Liver (tissue), 3 donors: ENCODE measurements around the gene AUH.

ENCODE experiments used
- JUND ChIP-seq, 2 donors: IDR thresholded peaks; 2 replicates each; pipeline ENCODE4 v1.6.1; 2016; ENCODE audit warnings: antibody characterized with exemption in 2 of 2
- YY1 ChIP-seq: IDR thresholded peaks from 2 replicates; pipeline ENCODE4 v1.6.1; 2016; ENCODE audit warnings: antibody characterized with exemption, mild to moderate bottlenecking
- TF ChIP-seq, protein P1 (sequence below): fragments of 150-350 bp; IDR thresholded peaks from 2 replicates; pipeline ENCODE4 v1.5.1; 2017; ENCODE audit warnings: improper control_type of control experiment, low read depth, low read length; ENCODE audit not compliant: missing input control
- donor health status: healthy.
- donor health status: healthy.

DNA sequence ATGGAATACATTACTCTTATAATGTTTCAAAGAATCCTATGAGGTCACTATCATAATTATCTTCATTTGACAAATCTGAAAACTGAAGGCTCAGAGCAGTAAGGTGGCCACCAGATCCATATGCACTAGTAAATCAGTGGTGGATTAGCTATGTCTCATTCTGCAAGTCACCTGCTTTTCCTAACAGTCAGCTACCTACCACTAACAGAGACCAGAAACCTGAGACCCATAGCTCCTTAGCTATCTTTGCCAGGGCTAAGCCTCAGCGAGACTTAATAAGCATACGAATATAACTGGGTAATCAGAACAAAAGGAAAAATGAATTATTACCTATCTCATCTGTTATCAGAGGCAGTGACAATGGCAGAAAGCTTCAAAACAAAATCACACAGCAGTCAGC lies 118.7 kb downstream of the AUH start:
- TF ChIP-seq YY1 (no peak), JUND (IDR thresholded peaks at IDR 0.05) (no peak)
- TF ChIP-seq, protein P1, sequence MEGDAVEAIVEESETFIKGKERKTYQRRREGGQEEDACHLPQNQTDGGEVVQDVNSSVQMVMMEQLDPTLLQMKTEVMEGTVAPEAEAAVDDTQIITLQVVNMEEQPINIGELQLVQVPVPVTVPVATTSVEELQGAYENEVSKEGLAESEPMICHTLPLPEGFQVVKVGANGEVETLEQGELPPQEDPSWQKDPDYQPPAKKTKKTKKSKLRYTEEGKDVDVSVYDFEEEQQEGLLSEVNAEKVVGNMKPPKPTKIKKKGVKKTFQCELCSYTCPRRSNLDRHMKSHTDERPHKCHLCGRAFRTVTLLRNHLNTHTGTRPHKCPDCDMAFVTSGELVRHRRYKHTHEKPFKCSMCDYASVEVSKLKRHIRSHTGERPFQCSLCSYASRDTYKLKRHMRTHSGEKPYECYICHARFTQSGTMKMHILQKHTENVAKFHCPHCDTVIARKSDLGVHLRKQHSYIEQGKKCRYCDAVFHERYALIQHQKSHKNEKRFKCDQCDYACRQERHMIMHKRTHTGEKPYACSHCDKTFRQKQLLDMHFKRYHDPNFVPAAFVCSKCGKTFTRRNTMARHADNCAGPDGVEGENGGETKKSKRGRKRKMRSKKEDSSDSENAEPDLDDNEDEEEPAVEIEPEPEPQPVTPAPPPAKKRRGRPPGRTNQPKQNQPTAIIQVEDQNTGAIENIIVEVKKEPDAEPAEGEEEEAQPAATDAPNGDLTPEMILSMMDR = no peak
